ENCODE data around the gene SKP2.
"Not testable (repeated sequence)": the region's sequence is repeated elsewhere in the genome, so short reads cannot be mapped to it uniquely, and the experiment has no call there.

The SKP2 gene

DNA sequence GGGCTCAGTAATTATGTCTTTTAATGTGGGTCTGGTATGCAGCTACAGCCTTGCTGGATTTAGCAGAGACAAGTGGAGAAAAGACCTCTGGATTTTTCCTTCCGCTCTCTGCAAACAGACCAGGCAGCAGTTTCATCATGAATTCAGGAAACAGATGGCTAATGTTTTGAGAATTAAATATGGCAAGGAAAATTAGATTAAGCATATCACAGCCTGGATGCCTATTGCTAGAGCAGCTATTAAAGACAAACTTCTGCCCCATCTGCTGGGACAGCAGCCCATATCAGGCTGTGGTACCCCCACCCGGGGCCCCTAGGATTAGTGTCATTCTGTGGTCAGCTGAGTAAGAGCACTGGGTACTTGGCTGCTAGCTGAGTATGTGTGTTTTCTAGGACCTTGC is 6.2 kb downstream of the SKP2 start:
- DNase-seq, result no peak

DNA sequence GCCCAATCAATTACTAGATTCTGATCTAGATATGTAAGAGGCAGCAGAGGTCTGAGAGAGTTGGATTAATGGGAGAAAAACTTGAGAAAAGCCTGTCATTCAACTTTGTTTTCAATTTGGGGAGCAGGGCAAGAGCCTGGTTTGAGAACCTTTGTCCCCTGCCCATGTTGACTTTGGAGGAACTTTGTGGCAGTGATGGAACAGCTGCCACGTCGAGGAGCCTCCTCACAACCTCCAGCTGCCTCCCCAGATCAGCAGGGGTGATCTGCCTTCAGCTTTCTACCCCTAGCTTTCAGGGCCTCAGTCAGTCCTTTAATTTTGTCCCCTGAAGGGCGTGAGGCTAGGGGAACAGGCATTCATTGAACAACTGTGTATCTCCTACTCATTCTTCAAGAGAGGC is 8.7 kb downstream of the SKP2 start:
- no peak for DNase-seq

DNA sequence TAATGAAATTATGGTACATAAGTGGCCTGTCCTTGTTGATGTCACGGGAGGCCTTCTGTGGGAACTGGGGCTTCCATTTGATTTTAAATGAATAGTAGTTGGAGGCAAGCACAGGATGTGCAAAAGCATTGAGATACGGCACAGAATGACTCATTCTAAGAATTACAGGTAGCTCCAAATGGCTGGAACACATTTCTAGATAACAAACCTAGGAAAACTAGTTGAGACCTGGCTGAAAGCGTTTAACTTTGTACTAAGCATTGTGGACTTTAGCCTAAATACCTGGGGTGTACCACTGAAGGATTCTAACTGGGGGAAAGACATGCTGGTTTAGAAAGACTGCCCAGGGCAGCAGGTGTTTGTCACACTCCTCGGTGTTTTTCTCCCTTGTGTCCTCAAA is 9.4 kb downstream of the SKP2 start:
- no peak for DNase-seq

DNA sequence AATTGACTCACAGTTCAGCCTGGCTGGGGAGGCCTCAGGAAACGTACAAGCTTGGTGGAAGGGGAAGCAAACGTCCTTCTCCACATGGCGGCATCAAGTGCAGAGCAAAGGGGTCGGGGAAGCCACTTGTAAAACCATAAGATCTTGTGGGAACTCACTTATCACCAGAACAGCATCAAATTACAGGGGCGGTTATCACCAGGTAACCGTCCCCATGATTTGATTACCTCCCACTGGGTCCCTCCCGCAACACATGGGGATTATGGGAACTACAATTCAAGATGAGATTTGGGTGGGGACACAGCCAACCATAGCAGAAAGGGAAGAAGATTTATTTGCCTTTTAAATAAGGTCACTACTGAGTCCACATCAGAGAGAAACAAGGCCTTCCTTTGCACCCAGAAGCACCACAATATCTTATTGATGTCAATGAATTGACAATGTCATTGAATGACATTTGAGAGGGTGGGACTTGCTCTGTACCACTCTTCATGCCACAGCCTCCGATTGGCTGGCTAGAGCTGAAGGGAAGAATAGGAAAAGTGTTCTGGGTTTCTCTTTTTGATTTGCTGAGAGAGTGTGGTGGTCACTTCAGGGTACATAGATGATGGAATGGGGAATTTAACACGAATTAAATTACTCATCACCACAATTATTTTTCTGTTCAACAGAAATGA is 11.0 kb downstream of the SKP2 start:
- DNase-seq, result no peak

DNA sequence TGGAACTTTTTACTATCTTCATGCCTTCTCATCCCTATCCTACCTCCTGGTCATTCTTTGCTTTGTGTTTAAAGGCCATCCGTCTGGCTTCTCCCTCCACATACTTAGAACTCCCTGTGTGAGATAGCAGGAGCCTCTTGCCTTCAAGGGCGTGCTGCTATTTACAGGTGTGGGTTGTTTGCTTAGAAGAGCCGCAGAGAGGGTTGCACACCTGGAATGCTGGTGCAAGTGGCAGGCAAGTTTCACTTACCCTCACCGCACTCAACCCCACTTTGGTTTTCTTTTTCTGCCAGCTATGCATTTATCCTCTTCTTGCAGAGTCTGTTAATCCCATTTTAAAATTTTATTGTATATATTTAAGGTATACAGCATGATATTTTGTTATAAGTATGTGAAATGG is 12.6 kb downstream of the SKP2 start:
- no peak for DNase-seq

DNA sequence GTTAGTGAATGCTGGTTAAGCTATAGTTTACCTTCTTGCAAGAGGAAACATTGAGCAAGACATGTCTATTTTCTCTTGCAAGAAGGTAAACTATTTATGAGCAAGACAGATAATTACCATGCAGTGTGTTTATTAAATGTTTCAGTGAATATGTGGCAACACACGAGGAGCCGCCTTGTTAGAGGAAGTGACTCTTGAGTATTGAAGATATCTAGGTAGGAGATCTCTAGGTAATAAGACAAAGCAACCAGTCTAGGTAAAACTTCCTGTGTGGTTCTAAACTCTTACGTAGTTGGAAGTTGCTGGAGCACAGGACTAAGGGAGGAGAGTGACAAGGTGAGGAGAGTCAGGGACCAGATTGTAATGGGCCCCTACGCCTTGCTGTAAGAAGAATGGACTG is 16.8 kb downstream of the SKP2 start:
- DNase-seq, result no peak

DNA sequence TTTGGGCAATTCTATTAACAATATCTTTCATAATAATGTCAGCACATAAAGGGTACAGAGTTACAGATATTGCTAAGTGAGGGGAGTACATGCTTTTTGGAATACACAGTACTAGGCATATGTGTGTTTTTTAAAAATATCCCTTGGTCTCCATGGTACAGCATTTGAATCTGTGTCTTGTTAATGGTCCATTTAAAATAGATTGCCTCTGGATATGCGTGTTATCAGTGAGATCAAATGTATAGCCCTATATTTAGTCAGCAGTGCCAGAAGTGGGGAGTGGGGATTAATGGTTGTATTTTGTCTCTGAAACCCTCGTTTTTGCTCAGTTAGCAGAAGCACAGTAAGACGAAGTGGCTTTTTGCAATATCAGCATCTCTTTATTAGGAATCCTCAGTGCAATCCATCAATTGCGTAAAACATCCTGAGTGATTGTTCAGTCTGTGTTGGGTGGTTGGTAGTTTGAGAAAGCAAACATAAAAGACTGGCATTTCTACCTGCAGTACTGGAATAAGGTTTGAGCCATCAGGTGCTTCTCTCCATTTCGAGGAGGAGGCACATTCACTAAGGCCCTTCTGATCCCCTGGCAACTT is 19.0 kb downstream of the SKP2 start:
- no peak for DNase-seq

DNA sequence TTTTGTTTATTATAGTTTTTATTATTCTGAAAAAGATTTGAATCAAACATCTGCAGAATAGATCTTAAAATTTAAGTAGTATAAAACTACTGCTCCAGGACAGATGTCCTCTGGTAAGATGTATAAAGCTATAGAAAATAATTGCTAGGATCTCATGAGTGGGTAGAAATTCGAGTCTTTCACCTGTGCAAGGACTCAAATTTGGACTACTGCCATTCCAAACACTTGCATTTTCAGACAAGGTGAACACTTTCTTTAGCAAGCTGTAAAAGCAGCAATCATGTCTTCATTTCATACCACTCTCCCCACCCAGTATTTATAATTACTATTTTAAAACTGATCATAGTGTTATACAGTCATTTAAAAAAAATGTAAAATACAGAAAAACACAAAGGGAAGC is 20.7 kb downstream of the SKP2 start:
- no peak for DNase-seq

DNA sequence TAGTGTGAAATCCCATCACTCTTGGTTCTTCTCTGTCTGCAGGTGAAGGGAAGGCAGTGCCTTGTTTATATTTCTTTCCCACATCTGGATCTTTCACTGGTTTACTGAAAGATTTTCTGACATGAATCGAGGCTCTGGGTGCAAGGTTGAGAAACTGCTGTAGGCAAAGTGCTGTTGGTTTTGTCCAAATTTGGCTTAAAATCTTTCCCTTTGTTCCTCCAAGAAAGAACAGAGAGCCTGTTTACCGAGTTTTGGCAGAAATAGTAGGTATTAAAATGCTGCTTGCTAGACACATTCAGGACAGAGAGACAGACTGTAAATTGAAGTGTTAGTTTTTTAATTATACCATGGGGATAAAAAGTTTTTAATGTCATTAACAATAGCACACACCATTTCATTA is 21.5 kb downstream of the SKP2 start:
- DNase-seq, result no peak

DNA sequence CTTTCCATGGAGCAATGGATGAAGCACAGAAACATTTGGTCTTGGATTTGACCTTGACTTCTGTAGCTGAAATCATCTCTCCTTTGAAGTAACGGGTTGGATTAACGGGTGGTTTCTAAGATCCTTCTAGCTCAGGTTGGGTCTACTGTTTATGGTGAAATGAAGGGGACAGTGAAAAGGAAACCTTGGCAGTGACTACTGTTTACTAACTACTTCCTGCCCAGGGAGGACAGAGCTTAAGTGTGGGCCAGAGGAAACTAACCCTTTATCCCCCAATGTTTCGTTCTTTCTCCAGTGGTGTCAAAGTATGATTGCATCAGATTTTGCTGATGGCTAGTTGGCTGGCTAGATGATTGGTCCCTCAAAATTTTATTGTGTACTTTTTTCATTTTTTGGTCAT is 22.2 kb downstream of the SKP2 start:
- DNase-seq, result no peak

DNA sequence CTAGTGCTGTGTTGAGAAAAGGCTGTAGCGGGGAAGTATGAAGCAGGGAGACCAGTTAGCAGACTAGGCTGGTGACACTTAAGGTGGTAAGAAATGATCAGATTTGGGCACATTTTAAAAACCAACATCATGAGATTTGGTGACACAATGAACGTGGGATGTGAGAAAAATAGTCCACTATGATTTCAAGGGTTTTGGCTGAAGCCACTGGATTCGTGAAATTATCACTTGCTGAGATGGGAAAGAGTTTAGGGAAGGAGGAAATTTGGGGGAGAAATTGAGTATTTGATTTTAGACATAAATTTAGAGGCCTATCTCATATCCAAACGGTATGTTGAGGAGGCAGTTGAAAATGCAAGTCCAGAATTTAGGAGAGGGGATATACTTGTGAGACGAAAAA is 23.1 kb downstream of the SKP2 start:
- no peak for DNase-seq

DNA sequence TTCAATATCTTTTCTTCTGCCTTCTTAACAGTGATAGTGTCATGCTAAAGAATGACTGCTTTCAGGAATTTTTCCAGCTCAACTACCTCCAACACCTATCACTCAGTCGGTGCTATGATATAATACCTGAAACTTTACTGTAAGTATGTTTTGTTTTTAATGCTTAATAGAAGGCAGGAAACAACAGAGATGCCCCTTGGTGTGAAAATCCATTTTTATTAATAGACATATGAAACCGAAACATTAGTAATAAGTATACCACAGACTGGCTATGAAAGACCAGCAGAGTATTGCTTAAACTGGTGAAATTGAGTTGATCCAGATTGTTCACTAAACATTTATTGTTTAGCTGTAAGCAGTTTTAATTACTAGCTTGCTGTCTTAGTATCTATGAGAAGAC is 25.2 kb downstream of the SKP2 start:
- DNase-seq, result no peak

DNA sequence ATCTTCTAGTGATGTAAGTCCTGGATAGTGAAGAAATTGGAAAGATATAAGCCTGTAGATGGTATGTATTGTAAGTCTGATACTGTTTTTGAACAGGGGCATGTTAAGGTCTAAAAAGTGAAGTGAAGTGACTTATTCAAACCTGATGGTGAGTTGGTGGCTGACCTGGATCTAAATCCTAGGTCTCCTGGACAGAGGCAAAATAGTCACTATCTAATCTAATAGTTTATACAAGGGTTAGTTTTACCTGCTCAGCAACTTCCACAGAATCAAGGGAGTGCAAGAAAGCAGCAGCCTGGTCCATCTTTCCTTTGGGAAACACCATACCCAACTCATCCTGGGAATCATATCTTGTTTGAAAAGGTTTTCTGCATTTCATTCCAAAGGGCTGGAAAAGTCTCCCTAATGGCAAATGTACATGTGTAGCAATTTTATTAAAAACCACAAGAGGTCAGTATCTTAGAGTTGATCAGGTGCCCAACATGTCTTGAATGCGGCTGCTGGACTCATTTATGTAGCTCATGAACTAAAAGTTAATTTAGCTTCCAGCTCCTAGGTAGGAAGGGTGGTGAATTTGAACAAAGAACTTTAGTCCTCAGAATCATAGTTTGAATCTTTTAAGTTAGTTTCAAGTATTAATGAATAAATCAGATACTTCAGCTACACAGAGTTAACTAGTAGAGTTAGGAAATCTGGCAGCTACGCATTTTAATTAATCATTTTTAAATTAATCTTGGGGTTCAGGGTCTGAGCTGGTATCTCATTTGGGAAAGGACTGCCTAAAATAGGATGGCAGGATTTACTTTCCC is 26.0 kb downstream of the SKP2 start:
- DNase-seq, result no peak

DNA sequence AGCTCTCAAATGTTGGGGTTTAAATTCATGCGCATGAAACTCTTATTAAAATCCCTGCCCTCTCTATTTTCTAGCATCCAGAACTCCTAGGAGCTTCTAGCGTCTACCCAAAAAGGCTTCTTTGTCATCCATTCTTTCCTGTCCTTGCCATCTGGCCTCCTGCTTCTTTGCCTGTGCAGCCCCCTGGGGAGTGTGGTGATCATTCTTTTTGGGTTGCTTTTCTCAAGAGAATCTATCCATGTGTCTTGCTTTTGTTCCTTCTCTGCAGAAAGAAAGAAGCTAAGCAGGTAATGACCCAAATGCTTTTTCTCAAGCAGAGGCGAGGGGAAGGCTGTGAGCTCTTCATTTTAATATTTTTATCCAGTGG is 26.6 kb downstream of the SKP2 start:
- no peak for DNase-seq

DNA sequence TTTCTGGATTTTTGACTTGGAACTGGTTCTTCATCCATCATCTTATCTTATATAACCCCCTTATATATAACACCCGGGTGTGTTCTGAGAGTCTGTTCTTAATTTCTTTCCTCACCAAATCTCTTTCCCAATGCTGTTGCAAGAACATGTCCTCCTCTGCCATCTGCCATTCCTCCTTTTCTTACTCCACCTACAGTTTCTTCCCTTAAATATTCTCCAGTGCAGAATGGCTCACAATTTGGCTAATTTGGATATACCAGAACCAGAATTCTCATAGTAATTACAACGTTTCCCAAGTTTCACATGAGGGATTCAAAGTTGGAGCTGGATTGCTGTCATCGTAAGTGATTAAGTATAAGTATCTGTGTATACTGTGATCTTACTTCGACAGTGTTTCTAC is 28.0 kb downstream of the SKP2 start:
- DNase-seq, result no peak

DNA sequence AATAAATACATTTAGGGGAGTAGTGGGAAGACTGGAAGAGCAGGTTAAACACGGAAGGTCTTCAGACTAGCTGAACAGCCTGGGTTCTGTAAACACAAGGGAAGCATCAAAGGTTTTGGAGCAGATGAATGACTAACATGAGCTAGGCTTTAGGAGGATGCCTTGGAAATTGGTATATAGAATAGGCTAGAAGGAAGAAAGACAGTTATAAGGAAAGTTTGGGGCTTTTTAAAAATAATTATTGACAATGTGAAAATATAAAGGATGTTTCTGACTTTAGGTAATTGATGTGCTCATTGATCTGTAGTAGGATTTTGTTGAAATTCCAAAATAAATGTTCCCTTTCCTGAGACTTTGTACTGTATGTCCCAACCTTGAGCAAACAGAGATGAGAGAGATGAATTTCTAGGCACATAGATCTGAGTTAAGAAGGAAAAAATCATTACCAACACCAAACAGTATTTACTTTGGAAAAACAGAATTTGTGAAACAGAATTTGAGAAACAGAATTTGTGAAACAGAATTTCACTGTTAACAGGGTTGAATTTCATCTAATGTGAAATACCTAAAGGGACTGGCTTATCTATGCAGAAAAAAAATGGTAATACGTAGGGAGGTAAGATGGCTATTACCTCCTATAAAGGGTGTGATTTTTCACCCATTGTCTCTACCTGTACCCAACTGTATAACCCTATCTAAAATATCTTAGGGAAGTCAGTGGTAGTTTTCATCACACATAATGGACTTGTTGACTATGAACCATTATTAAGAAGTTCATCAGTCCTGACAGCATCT is 28.8 kb downstream of the SKP2 start:
- no peak for DNase-seq

DNA sequence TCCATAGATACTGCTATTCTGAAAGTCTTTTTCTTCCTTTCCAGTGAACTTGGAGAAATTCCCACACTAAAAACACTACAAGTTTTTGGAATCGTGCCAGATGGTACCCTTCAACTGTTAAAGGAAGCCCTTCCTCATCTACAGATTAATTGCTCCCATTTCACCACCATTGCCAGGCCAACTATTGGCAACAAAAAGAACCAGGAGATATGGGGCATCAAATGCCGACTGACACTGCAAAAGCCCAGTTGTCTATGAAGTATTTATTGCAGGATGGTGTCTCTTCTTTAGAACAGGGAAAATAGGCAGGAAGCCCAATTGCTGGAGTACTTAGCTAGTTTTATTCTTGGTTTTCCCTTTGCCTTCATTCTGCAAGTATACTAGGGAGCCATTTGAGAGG is 29.9 kb downstream of the SKP2 start:
- no peak for DNase-seq

DNA sequence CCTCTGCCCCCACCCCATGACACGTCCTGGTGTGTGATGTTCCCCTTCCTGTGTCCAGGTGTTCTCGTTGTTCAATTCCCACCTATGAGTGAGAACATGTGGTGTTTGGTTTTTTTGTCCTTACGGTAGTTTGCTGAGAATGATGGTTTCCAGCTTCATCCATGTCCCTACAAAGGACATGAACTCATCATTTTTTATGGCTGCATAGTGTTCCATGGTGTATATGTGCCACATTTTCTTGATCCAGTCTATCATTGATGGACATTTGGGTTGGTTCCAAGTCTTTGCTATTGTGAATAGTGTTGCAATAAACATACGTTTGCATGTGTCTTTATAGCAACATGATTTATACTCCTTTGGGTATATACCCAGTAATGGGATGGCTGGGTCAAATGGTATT is 32.5 kb downstream of the SKP2 start:
- not testable (repeated sequence) for DNase-seq

DNA sequence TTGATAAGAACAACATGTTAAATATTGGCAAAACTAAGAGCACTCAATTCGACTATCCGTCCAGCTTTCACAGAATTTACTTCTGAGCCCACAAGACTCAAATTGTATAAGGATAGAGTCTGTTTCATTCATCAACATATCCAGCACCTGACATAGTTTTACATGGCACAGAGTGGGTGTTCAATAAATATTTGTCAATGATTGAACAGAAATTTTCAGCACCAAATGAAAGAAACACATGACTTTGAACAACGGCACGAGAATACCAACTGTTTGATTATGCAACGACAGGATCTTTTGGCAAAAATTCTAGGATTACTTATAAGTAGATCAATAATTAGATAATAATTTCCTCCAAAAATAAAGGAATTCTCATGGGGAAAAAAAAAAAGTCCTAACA is 41.8 kb downstream of the SKP2 start:
- no peak for DNase-seq

DNA sequence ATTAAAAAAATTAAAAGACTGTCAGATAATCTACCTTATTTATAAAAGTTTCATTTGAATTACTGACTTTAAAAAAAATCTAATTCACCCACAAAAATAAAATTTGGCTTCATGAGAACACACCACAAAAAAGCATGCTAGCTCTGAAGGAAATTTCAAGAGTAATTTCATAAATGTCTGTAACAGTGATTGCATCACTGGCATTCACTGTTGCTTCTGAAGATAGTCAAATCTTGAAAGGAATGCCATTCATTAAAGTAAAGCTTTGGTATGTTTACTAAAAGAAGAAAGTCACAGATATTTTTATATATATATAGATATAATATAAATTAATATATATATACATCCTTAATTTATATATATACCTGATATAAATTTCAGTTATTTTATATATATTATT is 46.4 kb downstream of the SKP2 start:
- no peak for DNase-seq

DNA sequence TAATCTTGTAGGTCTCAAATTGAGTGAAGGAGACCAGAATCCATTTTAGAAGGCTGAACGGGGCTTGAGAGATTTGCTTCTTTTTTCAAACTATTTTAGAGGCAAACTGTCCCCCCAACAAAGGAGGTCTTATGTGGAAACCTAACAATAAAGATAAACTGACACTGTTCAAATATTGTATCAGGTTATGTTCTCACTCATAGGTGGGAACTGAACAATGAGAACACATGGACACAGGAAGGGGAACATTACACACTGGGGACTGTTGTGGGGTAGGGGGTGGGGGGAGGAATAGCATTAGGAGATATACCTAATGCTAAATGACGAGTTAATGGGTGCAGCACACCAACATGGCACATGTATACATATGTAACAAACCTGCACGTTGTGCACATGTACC is 46.9 kb downstream of the SKP2 start:
- DNase-seq, result not testable (repeated sequence)

DNA sequence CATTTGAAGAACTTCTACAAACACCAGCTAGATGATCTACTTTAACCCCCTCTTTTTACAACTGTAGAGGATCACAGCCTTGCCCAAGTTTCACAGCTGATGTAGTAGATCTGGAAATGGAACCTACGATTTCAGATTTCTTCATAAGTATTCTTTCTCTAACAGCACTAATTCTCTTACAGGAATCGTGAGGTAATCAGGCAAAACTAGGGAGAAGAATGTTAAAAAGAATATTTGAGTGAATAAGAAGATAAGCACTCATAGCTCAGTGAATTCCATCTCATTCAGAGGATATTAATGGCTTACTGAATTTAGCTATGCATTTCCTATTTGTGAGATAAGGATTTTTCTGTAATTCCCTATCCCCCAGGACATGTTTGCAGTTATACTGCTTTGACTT is 47.7 kb downstream of the SKP2 start:
- no peak for DNase-seq

DNA sequence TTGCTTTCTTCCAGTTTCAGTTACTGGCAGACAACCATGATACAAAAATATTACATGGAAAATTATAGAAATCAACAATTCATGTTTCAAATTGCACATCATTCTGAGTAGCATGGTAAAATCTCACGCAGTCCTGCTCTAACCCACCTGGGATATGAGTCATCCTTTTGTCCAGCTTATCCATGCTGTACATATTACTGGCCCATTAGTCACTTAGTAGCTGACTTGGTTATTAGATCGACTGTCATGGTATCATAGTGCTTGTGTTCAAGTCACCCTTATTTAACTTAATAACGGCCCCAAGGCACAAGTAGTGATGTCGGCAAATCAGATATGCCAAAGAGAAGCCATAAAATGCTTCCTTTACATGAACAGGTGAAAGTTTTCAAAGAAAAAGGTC is 48.6 kb downstream of the SKP2 start:
- no peak for DNase-seq

DNA sequence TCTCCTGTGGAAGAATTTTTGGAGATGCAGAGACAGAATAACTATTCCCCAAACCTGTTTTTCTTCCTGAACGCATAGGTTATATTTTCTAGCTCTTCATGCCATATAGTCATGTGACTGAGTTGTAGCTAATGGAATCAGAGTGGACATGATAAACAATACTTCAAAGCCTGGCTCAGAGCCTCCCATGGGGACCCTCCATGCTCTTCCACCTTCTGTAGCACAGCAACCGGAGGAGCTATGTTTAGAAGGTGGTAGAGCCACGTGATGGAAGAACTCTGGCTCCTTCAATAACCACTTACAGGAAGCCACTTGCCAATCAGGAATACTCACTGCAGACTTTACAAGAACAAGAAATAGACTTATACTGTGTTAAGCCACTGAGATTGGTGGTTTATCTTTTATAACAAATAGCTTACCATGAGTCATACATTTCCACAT is 50.6 kb downstream of the SKP2 start:
- no peak for DNase-seq
